IPS DF 4.7 (cell line): ENCODE data around the gene REEP1.

Source experiments
- DNase-seq: peaks from one replicate; pipeline ENCODE4 v3.0.0-alpha.2; 2013; ENCODE audit warnings: low spot score; ENCODE audit errors: extremely low read depth

Gene REEP1

GRCh38 chr2:86226070-86226469, 111.4 kb downstream of the REEP1 start:
- DNase-seq, result no peak

GRCh38 chr2:86225581-86225980, 111.8 kb downstream of the REEP1 start:
- DNase-seq, result no peak

- DNase-seq, result no peak
These were observed 112.6 kb downstream of the REEP1 start for GRCh38 chr2:86224645-86225355.

GRCh38 chr2:86223927-86224560, 113.4 kb downstream of the REEP1 start:
- no peak for DNase-seq

- no peak for DNase-seq
These were observed 114.1 kb downstream of the REEP1 start for GRCh38 chr2:86223140-86223926.

- peak; percentile 58 for DNase-seq
These were observed 116.3 kb downstream of the REEP1 start for GRCh38 chr2:86221066-86221684.

- no peak for DNase-seq
These were observed 117.5 kb downstream of the REEP1 start for GRCh38 chr2:86219896-86220295.

- DNase-seq, result no peak
These were observed 119.3 kb downstream of the REEP1 start for GRCh38 chr2:86218124-86218523.

GRCh38 chr2:86216575-86217555, 120.6 kb downstream of the REEP1 start:
- DNase-seq, result no peak

- DNase-seq, result no peak
These were observed 123.0 kb downstream of the REEP1 start for GRCh38 chr2:86214503-86214832.

- DNase-seq, result no peak
These were observed 123.5 kb downstream of the REEP1 start for GRCh38 chr2:86213699-86214502.

- DNase-seq, result no peak
These were observed 124.4 kb downstream of the REEP1 start for GRCh38 chr2:86213056-86213455.

- no peak for DNase-seq
These were observed 125.6 kb downstream of the REEP1 start for GRCh38 chr2:86211796-86212188.

GRCh38 chr2:86211033-86211795, 126.2 kb downstream of the REEP1 start:
- DNase-seq, result no peak

- DNase-seq, result no peak
These were observed 133.0 kb downstream of the REEP1 start for GRCh38 chr2:86204458-86204857.

- no peak for DNase-seq
These were observed 133.8 kb downstream of the REEP1 start for GRCh38 chr2:86203614-86204013.

- DNase-seq, result no peak
These were observed 134.7 kb downstream of the REEP1 start for GRCh38 chr2:86202702-86203101.

GRCh38 chr2:86202336-86202692, 135.1 kb downstream of the REEP1 start:
- DNase-seq, result no peak

- DNase-seq, result no peak
These were observed 135.6 kb downstream of the REEP1 start for GRCh38 chr2:86201671-86202335.
